OCI-LY3 (cell line): Measurements from ENCODE around the gene WARS2.

Experiments
- EZH2phosphoT487 ChIP-seq: fragments of 200-600 bp; shearing (Covaris generic); IDR thresholded peaks from 2 replicates; pipeline ENCODE4 v1.6.1; 2018; ENCODE audit warnings: antibody characterized with exemption, mixed run types, low read depth
- TF ChIP-seq, protein P1 (sequence below): fragments of 200-600, 300-600 bp; sonication (generic); IDR thresholded peaks from 2 replicates; pipeline ENCODE4 v1.5.1; 2014; ENCODE audit warnings: antibody characterized with exemption, low read length, low read depth

- TF ChIP-seq, protein P1, sequence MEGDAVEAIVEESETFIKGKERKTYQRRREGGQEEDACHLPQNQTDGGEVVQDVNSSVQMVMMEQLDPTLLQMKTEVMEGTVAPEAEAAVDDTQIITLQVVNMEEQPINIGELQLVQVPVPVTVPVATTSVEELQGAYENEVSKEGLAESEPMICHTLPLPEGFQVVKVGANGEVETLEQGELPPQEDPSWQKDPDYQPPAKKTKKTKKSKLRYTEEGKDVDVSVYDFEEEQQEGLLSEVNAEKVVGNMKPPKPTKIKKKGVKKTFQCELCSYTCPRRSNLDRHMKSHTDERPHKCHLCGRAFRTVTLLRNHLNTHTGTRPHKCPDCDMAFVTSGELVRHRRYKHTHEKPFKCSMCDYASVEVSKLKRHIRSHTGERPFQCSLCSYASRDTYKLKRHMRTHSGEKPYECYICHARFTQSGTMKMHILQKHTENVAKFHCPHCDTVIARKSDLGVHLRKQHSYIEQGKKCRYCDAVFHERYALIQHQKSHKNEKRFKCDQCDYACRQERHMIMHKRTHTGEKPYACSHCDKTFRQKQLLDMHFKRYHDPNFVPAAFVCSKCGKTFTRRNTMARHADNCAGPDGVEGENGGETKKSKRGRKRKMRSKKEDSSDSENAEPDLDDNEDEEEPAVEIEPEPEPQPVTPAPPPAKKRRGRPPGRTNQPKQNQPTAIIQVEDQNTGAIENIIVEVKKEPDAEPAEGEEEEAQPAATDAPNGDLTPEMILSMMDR, result no peak
- no peak for TF ChIP-seq EZH2phosphoT487
Measured at GRCh38 chr1:119116725-119117124, 23.7 kb downstream of the WARS2 start.
